Cerebellar nuclear complex (tissue), 1 donor: Measurements from ENCODE around the gene ALOX5.

Source experiments
- DNase-seq, 2 experiments: peaks; one replicate each; lab custom pipeline; 2025; lab: John Stamatoyannopoulos, UW

Gene ALOX5

GRCh38 chr10:45443101-45444009 is 69.3 kb downstream of the ALOX5 start:
- DNase-seq = no peak

GRCh38 chr10:45444022-45444421 is 70.0 kb downstream of the ALOX5 start:
- DNase-seq = no peak

GRCh38 chr10:45444976-45445898 is 71.2 kb downstream of the ALOX5 start:
- peak; percentile 83 to 94 for DNase-seq

- DNase-seq = no peak
Observed at GRCh38 chr10:45446858-45447257, 72.8 kb downstream of the ALOX5 start.

GRCh38 chr10:45447416-45447815 is 73.4 kb downstream of the ALOX5 start:
- DNase-seq = no peak

- no peak for DNase-seq
Observed at GRCh38 chr10:45450866-45451265, 76.8 kb downstream of the ALOX5 start.

- DNase-seq = no peak
Observed at GRCh38 chr10:45451407-45451806, 77.4 kb downstream of the ALOX5 start.

GRCh38 chr10:45452268-45452667 is 78.3 kb downstream of the ALOX5 start:
- no peak for DNase-seq

GRCh38 chr10:45452743-45453452 is 78.9 kb downstream of the ALOX5 start:
- DNase-seq = no peak

- DNase-seq = no peak
Observed at GRCh38 chr10:45453639-45454255, 79.7 kb downstream of the ALOX5 start.

- DNase-seq = peak in 1 of 2 experiments; percentile 22
Observed at GRCh38 chr10:45454262-45454661, 80.2 kb downstream of the ALOX5 start.

GRCh38 chr10:45454859-45455258 is 80.8 kb downstream of the ALOX5 start:
- no peak for DNase-seq

- no peak for DNase-seq
Observed at GRCh38 chr10:45456233-45456632, 82.2 kb downstream of the ALOX5 start.

GRCh38 chr10:45456822-45457221 is 82.8 kb downstream of the ALOX5 start:
- peak; percentile 69 to 74 for DNase-seq

- DNase-seq = no peak
Observed at GRCh38 chr10:45457487-45457886, 83.5 kb downstream of the ALOX5 start.

GRCh38 chr10:45460235-45460878 is 86.3 kb downstream of the ALOX5 start:
- no peak for DNase-seq

GRCh38 chr10:45461034-45461433 is 87.0 kb downstream of the ALOX5 start:
- DNase-seq = no peak

GRCh38 chr10:45463244-45464116 is 89.5 kb downstream of the ALOX5 start:
- peak in 1 of 2 experiments; percentile 14 for DNase-seq

GRCh38 chr10:45464958-45465567 is 91.0 kb downstream of the ALOX5 start:
- DNase-seq = peak in 1 of 2 experiments; percentile 61

- DNase-seq = peak in 1 of 2 experiments; percentile 45
Observed at GRCh38 chr10:45466784-45467183, 92.8 kb downstream of the ALOX5 start.
